ENCODE measurements around the gene ATXN7. TPM values are rescaled to one million over a fixed set of nuclear protein-coding genes. Genes with fewer than 3 reads are reported as not detected.

The ATXN7 gene
- total RNA-seq, 1 experiment from 2014 or later: 5.2 TPM

DNA sequence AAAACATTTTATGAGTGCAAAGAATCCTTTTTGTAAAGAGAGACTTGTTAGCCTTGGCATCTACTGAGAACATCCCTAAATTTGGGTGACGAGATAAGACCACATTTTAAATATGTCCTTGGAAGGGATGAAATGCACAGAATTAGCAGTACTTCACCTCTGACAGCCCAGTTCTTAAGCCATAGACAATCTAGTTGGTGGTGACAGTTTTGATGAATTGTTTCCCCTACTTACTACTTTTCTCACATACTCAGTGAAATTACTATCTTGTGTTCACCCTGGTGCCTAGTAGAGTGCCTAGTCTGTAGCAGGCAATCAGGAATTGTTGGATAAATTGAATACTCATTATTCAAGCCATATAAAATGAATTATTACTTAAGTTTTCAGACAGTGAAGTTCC lies 45.1 kb downstream of the ATXN7 start:
- H3K4me3 ChIP-seq (ENCODE audit: insufficient read depth, low read depth, low read length): no peak overlapping the region
- no peaks in the 10 kb centered on the region for H3K27me3 ChIP-seq (ENCODE audit: control insufficient read depth, insufficient read depth, low read length)
- H3K36me3 ChIP-seq (replicated peaks; ENCODE audit: control insufficient read depth, insufficient read depth, low read length): no peaks in the 10 kb centered on the region
- no peak for DNase-seq

DNA sequence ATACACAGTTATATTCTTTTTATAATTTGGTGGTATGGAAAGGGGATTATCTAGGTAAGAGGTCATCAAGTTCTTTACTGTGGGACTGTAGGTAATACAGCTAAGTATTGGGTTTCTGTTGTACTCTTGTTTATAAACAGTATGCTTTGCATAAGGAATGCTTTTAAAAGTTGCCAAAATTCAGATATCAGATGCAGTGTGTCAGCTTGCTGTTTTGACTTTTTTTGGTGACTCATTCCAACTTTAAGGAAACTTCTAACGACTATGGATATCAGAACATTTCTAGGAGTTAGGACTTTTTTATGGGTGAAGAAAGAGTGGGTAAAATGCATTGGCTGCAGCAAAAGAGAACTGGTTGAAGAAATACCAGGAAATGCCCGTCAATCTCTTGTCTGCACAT lies 45.8 kb downstream of the ATXN7 start:
- Histone ChIP-seq H3K36me3 (replicated peaks; ENCODE audit: control insufficient read depth, insufficient read depth, low read length) (no peaks in the 10 kb centered on the region), H3K27me3 (ENCODE audit: control insufficient read depth, insufficient read depth, low read length) (no peaks in the 10 kb centered on the region), H3K4me3 (ENCODE audit: insufficient read depth, low read depth, low read length) (no peak overlapping the region)
- no peak for DNase-seq

DNA sequence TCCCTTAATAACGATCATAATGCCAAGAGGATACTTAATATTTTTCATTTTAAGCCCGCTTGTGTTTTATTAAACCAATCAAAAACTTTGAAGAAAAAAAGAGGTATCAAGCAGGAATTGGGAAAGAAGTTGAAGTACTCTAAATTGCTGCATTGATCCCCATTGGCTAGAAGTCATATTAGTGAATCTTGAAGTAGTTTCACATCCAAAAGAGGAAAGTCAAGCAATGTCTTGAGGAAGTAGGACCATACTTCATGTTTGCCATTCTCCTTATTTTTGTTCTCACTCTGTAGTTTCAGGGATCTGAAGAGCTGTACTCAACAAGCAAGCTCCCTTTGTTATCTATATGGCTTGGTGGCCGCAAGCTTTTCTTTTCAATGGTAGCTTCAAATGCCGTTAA lies 46.3 kb downstream of the ATXN7 start:
- Histone ChIP-seq H3K27me3 (ENCODE audit: control insufficient read depth, insufficient read depth, low read length) (no peaks in the 10 kb centered on the region), H3K4me3 (ENCODE audit: insufficient read depth, low read depth, low read length) (no peak overlapping the region), H3K36me3 (replicated peaks; ENCODE audit: control insufficient read depth, insufficient read depth, low read length) (no peaks in the 10 kb centered on the region)
- no peak for DNase-seq

DNA sequence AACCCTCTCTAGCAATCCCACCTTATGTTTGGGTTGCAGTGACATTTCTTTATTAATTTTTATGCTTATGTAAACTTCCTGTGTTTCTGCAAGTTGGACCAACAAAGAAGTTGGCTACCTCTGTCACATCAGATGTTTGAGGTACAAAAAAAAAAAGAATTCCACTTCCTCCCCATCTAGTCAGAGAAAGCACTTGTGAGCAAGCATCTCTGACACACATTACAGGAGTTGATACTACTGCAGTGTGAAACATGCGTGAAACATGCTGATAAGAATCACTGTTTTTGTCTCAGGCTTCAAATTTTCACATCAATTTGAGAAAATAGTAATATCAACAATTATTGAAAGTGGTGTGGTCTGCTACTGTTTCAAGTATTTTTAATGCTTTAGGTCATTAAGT lies 47.2 kb downstream of the ATXN7 start:
- no peaks in the 10 kb centered on the region; the same call in 1 of the 2 replicates for H3K36me3 ChIP-seq (replicated peaks; ENCODE audit: control insufficient read depth, insufficient read depth, low read length)
- no peak for DNase-seq
- H3K4me3 ChIP-seq (ENCODE audit: insufficient read depth, low read depth, low read length): no peak overlapping the region
- no peaks in the 10 kb centered on the region for H3K27me3 ChIP-seq (ENCODE audit: control insufficient read depth, insufficient read depth, low read length)

DNA sequence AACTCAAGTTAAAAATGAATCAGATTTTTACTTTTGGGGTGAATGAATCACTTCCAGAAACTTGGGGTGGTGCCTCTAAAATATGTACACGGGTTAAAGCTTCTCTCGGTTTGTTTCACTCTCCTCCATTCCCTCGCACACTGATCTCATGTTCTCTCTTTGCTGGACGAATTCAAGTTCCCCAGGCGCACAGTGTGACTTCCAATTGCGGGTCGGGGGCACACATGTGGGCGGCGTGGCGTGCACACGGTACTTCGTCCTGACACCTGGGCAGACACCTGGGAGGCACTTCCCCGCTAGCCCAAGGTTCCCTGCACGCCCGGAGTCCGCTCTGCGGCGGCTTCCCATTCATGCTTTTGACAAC lies 47.8 kb downstream of the ATXN7 start:
- Histone ChIP-seq H3K36me3 (replicated peaks; ENCODE audit: control insufficient read depth, insufficient read depth, low read length) (no peaks in the 10 kb centered on the region; the same call in 1 of the 2 replicates), H3K27me3 (ENCODE audit: control insufficient read depth, insufficient read depth, low read length) (no peaks in the 10 kb centered on the region), H3K4me3 (ENCODE audit: insufficient read depth, low read depth, low read length) (peak overlapping the region; percentile 65)
- no peak for DNase-seq

DNA sequence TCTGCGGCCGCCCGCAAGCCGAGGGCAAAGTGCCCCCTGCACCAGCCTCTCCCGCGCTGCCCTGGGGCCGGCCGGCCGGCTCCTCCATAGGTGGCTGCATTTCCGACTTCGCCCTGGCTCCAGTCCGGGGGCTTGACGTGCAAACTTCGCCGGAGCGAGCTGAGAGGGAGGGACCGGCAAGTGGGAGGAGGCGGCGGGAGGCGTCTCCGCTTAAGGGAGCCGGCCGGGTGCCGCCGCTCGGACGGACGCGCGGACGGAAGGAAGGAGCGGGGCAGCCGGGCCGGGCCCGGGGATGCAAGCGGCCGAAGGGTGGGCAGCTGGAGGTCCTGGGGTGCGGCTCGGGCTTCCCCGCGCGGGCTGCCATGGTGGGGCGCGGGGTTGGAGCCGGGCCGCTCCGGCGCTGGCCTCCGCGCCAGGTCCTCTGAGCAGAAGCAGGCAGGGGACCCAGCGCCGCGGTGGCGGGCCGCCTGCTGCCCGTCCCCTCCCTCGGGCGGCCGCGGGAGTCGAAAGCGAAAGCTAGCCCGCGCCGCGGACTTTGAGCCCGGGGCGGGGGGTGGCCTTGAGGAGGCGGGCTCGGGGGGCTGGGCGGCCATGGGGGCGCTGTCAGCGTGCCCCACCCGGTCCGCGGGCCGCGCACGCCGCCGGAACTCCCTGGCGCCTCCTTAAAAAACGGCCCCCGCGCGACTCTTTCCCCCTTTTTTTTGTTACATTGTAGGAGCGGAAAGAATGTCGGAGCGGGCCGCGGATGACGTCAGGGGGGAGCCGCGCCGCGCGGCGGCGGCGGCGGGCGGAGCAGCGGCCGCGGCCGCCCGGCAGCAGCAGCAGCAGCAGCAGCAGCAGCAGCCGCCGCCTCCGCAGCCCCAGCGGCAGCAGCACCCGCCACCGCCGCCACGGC lies 48.5 kb downstream of the ATXN7 start, which contains the start of gene SCAANT1:
Gene SCAANT1, minus strand, starts transcription at position 511 of the 895 bp plus-strand sequence.
- H3K4me3 ChIP-seq (ENCODE audit: insufficient read depth, low read depth, low read length): peak within 1 kb of the TSS; percentile 65
- H3K27me3 ChIP-seq (ENCODE audit: control insufficient read depth, insufficient read depth, low read length): no peaks in the 10 kb centered on the region
- peak; percentile 89 for DNase-seq
- no peaks in the 10 kb centered on the region; the same call in none of the 2 replicates for H3K36me3 ChIP-seq (replicated peaks; ENCODE audit: control insufficient read depth, insufficient read depth, low read length)

DNA sequence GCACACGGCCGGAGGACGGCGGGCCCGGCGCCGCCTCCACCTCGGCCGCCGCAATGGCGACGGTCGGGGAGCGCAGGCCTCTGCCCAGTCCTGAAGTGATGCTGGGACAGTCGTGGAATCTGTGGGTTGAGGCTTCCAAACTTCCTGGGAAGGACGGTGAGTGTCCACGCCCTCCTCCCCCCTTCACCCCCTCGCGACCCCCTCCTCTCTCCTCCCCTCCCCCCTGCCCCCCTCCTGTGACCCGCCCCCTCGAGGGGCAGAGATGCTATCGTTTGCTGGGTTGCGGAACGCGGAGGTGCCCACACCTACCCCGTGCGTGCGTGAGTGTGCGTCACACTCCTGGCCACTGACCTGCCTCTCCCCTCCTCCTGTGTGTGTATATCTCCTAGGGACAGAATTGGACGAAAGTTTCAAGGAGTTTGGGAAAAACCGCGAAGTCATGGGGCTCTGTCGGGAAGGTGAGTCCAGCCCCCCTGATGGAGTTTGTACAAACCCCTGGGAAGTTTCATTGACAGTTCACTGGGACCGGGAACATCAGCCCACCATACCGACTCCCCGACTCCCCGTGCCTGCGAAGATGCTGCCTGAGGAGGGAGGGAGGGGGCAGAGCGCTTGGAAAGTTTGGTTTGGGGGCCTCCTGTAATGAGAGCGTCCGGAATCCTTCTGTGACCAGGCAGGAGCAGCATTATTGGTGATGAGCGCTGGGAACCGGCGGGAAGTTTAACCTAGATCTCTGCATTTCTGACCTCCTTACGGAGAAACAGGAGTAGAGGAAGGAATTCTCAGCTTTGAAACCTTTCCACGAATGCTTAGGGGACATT lies 49.3 kb downstream of the ATXN7 start:
- DNase-seq: peak; percentile 86

DNA sequence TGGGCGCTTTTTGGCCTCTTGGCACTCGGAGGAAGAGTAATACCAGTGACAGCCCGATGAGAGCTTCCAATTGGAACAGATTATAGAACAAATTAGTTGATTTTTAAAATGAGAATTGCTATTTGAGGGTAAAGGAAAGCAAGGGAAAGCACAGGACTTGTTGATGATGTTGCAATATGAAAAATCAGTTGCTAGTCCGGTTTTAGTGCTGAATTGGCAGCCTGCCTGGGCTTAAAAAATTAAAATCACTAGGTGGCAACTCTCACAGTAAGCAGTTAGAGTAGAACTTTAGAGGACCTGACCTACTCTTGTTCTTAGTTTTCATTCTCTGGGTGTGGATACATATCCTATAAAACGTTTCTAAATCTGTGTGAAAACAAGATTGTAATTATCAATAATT lies 50.6 kb downstream of the ATXN7 start:
- no peaks in the 10 kb centered on the region for H3K27me3 ChIP-seq (ENCODE audit: control insufficient read depth, insufficient read depth, low read length)
- no peaks in the 10 kb centered on the region; the same call in none of the 2 replicates for H3K36me3 ChIP-seq (replicated peaks; ENCODE audit: control insufficient read depth, insufficient read depth, low read length)
- DNase-seq: no peak
- H3K4me3 ChIP-seq (ENCODE audit: insufficient read depth, low read depth, low read length): no peak overlapping the region

More for the DNA sequence above, 49.3 kb downstream of the ATXN7 start:
- Histone ChIP-seq H3K36me3 (replicated peaks; ENCODE audit: control insufficient read depth, insufficient read depth, low read length) (no peaks in the 10 kb centered on the region; the same call in none of the 2 replicates), H3K4me3 (ENCODE audit: insufficient read depth, low read depth, low read length) (peak overlapping the region; percentile 65), H3K27me3 (ENCODE audit: control insufficient read depth, insufficient read depth, low read length) (no peaks in the 10 kb centered on the region)

DNA sequence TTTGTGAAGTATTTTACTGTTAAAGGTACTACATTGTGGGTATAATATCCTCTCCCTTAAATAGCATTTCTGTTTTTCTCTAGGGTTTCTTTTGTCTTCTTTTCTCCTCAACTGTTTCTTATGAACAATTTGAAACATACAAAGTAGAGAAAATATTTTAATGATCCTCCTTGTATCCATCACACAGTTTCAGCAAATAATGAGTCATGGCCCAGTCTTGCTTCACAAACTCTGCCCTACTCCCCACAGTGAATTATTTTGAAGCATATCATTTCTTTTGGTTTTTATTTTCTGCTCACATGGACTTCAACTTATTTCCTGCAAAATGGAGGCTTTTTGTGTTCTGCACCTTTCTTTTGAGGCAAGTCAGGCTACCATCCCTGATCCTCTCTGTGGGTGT lies 54.7 kb downstream of the ATXN7 start:
- no peaks in the 10 kb centered on the region; the same call in none of the 2 replicates for H3K36me3 ChIP-seq (replicated peaks; ENCODE audit: control insufficient read depth, insufficient read depth, low read length)
- no peaks in the 10 kb centered on the region for H3K27me3 ChIP-seq (ENCODE audit: control insufficient read depth, insufficient read depth, low read length)
- no peak overlapping the region for H3K4me3 ChIP-seq (ENCODE audit: insufficient read depth, low read depth, low read length)
- DNase-seq: no peak

DNA sequence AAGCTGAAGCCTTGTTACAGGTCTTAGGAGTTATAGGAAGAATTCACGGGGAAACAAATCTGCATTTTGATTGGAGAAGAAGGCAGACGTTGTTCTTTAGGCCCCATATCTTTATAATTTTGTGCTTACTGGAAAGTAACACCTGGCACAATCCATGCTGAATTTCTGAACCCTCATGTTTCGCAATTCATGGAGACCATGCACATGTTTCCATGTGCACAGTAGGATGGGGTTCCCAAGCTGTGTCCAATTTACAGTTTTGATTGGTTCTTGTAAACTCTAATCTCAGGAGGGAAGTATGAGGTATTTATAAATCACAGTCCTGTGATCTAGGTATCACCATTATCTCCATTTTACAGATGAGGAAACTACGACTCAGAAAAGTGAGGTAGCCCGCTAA lies 56.3 kb downstream of the ATXN7 start:
- Histone ChIP-seq H3K4me3 (ENCODE audit: insufficient read depth, low read depth, low read length) (no peak overlapping the region), H3K36me3 (replicated peaks; ENCODE audit: control insufficient read depth, insufficient read depth, low read length) (no peaks in the 10 kb centered on the region; the same call in none of the 2 replicates), H3K27me3 (ENCODE audit: control insufficient read depth, insufficient read depth, low read length) (no peaks in the 10 kb centered on the region)
- DNase-seq: no peak

DNA sequence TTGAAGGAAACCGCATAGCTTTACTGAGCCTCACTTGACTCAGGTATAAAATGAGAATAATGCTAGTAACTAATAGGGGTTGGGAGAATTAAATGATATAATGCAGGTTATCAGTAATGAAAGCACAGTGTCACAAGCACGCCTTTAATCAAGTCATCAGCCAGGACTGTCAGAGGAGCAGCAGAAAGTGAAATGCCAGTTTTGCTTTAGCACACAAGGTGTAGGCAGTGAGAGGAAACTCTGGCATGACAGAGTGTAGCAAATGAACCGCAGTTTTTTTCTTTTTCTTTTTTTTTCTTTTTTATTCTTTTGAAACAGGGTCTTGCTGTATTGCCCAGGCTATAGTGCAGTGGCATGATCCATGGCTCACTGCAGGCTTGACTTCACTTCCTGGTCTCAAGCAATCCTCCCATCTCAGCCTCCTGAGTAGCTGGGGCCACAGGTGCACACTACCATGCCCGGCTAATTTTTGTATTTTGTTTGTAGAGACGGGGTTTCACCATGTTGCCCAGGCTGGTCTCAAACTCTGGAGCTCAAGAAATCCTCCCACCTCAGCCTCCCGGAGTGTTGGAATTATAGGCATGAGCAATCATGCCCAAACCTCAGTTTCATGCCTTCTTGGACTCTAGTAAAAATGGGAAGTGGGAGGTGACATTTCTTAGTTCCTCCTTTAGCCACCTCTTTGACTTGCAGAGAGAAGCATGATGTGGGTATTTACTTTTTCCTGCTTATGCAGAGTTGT lies 58.2 kb downstream of the ATXN7 start:
- Histone ChIP-seq H3K4me3 (ENCODE audit: insufficient read depth, low read depth, low read length) (no peak overlapping the region), H3K36me3 (replicated peaks; ENCODE audit: control insufficient read depth, insufficient read depth, low read length) (peaks cover 2% of the 10 kb centered on the region), H3K27me3 (ENCODE audit: control insufficient read depth, insufficient read depth, low read length) (no peaks in the 10 kb centered on the region)
- no peak for DNase-seq

DNA sequence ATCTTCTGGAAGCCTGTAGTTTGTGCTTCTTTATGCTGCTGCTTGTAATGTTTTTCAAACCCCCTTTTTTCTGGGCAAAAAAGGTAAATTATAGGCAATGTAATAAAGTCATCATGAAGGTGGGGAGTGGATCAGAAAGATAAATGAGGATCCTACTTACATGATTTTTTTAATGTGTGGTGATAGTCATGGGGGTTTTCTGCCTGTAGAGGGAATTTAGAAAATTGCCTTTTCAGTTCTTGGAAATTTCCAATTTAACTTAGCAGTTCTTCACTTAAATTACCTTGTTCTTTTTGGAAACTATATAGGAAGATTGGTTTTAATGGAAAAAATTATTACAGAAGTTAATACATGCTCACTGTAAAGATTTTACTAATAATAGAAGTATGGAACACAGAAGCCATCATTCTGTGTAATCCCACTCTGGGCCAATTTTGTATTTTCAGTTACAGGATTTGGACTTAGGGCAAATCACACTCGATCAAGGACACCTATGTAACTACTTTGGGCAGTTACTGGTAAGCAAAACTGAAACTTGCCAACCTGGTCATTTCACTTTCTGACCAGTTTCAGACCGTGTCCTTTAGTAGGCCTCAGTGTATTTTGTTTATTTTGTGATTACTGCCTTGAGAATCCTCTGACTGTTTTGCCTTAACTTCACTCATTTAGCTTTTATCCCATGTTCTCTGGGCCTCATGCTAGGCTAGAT lies 59.0 kb downstream of the ATXN7 start:
- DNase-seq: no peak
- Histone ChIP-seq H3K27me3 (ENCODE audit: control insufficient read depth, insufficient read depth, low read length) (no peaks in the 10 kb centered on the region), H3K4me3 (ENCODE audit: insufficient read depth, low read depth, low read length) (no peak overlapping the region), H3K36me3 (replicated peaks; ENCODE audit: control insufficient read depth, insufficient read depth, low read length) (peaks cover 2% of the 10 kb centered on the region)

DNA sequence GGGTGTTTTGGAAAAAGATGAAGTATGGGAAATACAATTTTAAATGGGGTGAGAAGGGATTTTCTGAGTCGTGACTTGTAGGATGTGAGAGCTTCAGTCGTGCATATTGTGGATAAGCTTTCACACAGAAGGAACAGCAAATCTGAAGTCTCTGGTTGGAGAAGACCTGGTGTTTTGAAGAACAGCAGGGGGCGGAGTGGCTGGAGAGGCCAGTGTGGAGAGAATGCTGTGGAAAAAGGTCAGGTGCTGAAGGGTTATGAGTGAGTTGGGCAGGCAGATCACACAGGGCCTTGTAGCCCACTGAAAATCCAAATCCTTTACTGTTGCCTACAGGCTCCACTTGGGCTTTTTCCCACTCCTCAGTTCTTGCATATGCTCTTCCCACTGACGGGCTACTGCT lies 62.6 kb downstream of the ATXN7 start:
- H3K27me3 ChIP-seq (ENCODE audit: control insufficient read depth, insufficient read depth, low read length): no peaks in the 10 kb centered on the region
- peaks cover 2% of the 10 kb centered on the region for H3K36me3 ChIP-seq (replicated peaks; ENCODE audit: control insufficient read depth, insufficient read depth, low read length)
- no peak for DNase-seq
- no peak overlapping the region for H3K4me3 ChIP-seq (ENCODE audit: insufficient read depth, low read depth, low read length)

All from H7 (cell line).